Fibroblast of villous mesenchyme (primary cell): Measurements from ENCODE around the gene DUSP15. TPM values are rescaled to one million over a fixed set of nuclear protein-coding genes. Genes with fewer than 3 reads are reported as not detected.

ENCODE experiments used
- DNase-seq: peaks from one replicate; pipeline ENCODE4 v3.0.0-alpha.2; 2010; ENCODE audit warnings: low read depth
- H3K4me3 ChIP-seq: 2 replicates; pipeline ENCODE4 v1.5.1; 2011; ENCODE audit warnings: low read depth, mild to moderate bottlenecking, low read length
- CTCF ChIP-seq: IDR thresholded peaks from 2 replicates; pipeline ENCODE4 v1.5.1; 2012; ENCODE audit warnings: low read depth, mild to moderate bottlenecking, low read length; ENCODE audit not compliant: insufficient read depth
- total RNA-seq: library from RNA; depleted of rRNA; stranded (reverse); fragments of >200 nt; gene quantifications from 2 replicates; pipeline ENCODE4 v1.2.3, GENCODE V29; 2012

DUSP15 gene
- total RNA-seq, 1 donor, result not detected

- no peak overlapping the region for H3K4me3 ChIP-seq
- no peak for DNase-seq
- TF ChIP-seq CTCF, result no peak
Observed at GRCh38 chr20:31823360-31824124, 46.8 kb downstream of the DUSP15 start.

GRCh38 chr20:31822421-31823330, 47.7 kb downstream of the DUSP15 start:
- H3K4me3 ChIP-seq, result no peak overlapping the region
- peak; percentile 61 for DNase-seq
- TF ChIP-seq CTCF, result peak; percentile 97

GRCh38 chr20:31821427-31821826, 48.9 kb downstream of the DUSP15 start:
- no peak for DNase-seq
- TF ChIP-seq CTCF, result no peak
- H3K4me3 ChIP-seq, result no peak overlapping the region

GRCh38 chr20:31820228-31820627, 50.1 kb downstream of the DUSP15 start:
- no peak for TF ChIP-seq CTCF
- H3K4me3 ChIP-seq, result no peak overlapping the region
- DNase-seq, result no peak

GRCh38 chr20:31819083-31819784, 51.1 kb downstream of the DUSP15 start, which contains the start of gene MYLK2:
Gene MYLK2, plus strand, starts transcription at chr20:31819356. Its CDS starts 225 bp downstream, at chr20:31819581.
- H3K4me3 ChIP-seq, result no peak within 1 kb of the TSS
- no peak for DNase-seq
- no peak for TF ChIP-seq CTCF

GRCh38 chr20:31818376-31818908, 51.9 kb downstream of the DUSP15 start:
- H3K4me3 ChIP-seq, result no peak overlapping the region
- no peak for DNase-seq
- TF ChIP-seq CTCF, result no peak
